ENCODE results near the gene CHI3L1.

The CHI3L1 gene

GRCh38 chr1:203167026-203167912 lies 19.2 kb downstream of the CHI3L1 start:
- no peak for DNase-seq

GRCh38 chr1:203166192-203166940 lies 20.1 kb downstream of the CHI3L1 start:
- no peak for DNase-seq

GRCh38 chr1:203165800-203166161 lies 20.7 kb downstream of the CHI3L1 start:
- DNase-seq: no peak

- no peak for DNase-seq
Measured at GRCh38 chr1:203165101-203165799, 21.3 kb downstream of the CHI3L1 start.

GRCh38 chr1:203163891-203164635 lies 22.4 kb downstream of the CHI3L1 start:
- DNase-seq: no peak

- no peak for DNase-seq
Measured at GRCh38 chr1:203162403-203162802, 24.1 kb downstream of the CHI3L1 start.

GRCh38 chr1:203161703-203162102 lies 24.8 kb downstream of the CHI3L1 start:
- no peak for DNase-seq

GRCh38 chr1:203161175-203161574 lies 25.3 kb downstream of the CHI3L1 start:
- no peak for DNase-seq

GRCh38 chr1:203159844-203160243 lies 26.7 kb downstream of the CHI3L1 start:
- DNase-seq: no peak

GRCh38 chr1:203158960-203159665 lies 27.4 kb downstream of the CHI3L1 start:
- no peak for DNase-seq

GRCh38 chr1:203158423-203158822 lies 28.1 kb downstream of the CHI3L1 start:
- no peak for DNase-seq

GRCh38 chr1:203156280-203156679 lies 30.2 kb downstream of the CHI3L1 start:
- no peak for DNase-seq

- DNase-seq: no peak
Measured at GRCh38 chr1:203153989-203154821, 32.3 kb downstream of the CHI3L1 start.

GRCh38 chr1:203153051-203153988 lies 33.2 kb downstream of the CHI3L1 start:
- no peak for DNase-seq

GRCh38 chr1:203152158-203153034 lies 34.1 kb downstream of the CHI3L1 start:
- no peak for DNase-seq

GRCh38 chr1:203151362-203152157 lies 34.9 kb downstream of the CHI3L1 start:
- no peak for DNase-seq

- no peak for DNase-seq
Measured at GRCh38 chr1:203150511-203151297, 35.8 kb downstream of the CHI3L1 start.

All from stimulated activated CD4-positive, alpha-beta T cell treated with anti-CD3 and anti-CD28 coated beads, Interleukin-4, amount 100 ng/mL, for 24 hours (primary cell).